ENCODE measurements around the gene ARHGEF7.

GRCh38 chr13:111160648-111161047, 45.5 kb downstream of the ARHGEF7 start:
- no peak for TF ChIP-seq POLR2A (IDR thresholded peaks at IDR 0.05; ENCODE audit: low read depth, low read length)
- TF ChIP-seq POLR2AphosphoS5 (IDR thresholded peaks at IDR 0.05; ENCODE audit: low read depth, low read length) = no peak
- no peak for TF ChIP-seq TAF1 (IDR thresholded peaks at IDR 0.05; ENCODE audit: borderline replicate concordance, low read depth, low read length)
